Activated CD8-positive, alpha-beta T cell treated with anti-CD3 and anti-CD28 coated beads for 36 hours (primary cell): Measurements from ENCODE around the gene DHX57. TPM values are rescaled to one million over a fixed set of nuclear protein-coding genes. Genes with fewer than 3 reads are reported as not detected.
A peak's percentile ranks its signal among the peaks of the same experiment; 100 is the strongest.

ENCODE experiments used
- ATAC-seq: fragments of 200-7000 bp; cut with Tn5 transposase; one replicate; pipeline ENCODE4 v1.10.0; 2021; ENCODE audit warnings: mild to moderate bottlenecking, moderate library complexity
- CTCF ChIA-PET: fragments of 350-600 bp; sonication (Branson Sonifier 250); formaldehyde crosslinking; loops from one replicate; lab custom pipeline; 2021; ENCODE audit warnings: antibody characterized with exemption; lab: Charles Lee
- POLR2A ChIA-PET: fragments of 350-600 bp; sonication (Branson Sonifier 250); formaldehyde crosslinking; loops from one replicate; lab custom pipeline; 2021; ENCODE audit warnings: antibody characterized with exemption; lab: Charles Lee
- DNase-seq: peaks from one replicate; pipeline ENCODE4 v3.0.0-alpha.2; 2020
- H3K27ac Mint-ChIP-seq: one replicate; pipeline ENCODE4 v1.8.0; 2021; ENCODE audit warnings: mild to moderate bottlenecking, mixed read lengths
- H3K27me3 Mint-ChIP-seq: one replicate; pipeline ENCODE4 v1.8.0; 2021; ENCODE audit warnings: mixed read lengths
- H3K36me3 Mint-ChIP-seq: one replicate; pipeline ENCODE4 v1.8.0; 2021; ENCODE audit warnings: low read depth, mixed read lengths
- H3K4me1 Mint-ChIP-seq: one replicate; pipeline ENCODE4 v1.8.0; 2021; ENCODE audit warnings: low read depth, mixed read lengths
- H3K4me3 Mint-ChIP-seq: one replicate; pipeline ENCODE4 v1.8.0; 2021; ENCODE audit warnings: mild to moderate bottlenecking, moderate library complexity, mixed read lengths
- H3K9me3 Mint-ChIP-seq: one replicate; pipeline ENCODE4 v1.8.0; 2021; ENCODE audit warnings: mixed read lengths
- CTCF ChIP-seq: fragments of 200-600 bp; IDR thresholded peaks from one replicate; pipeline ENCODE4 v1.8.0; 2022; ENCODE audit warnings: antibody characterized with exemption, mild to moderate bottlenecking
- intact Hi-C: fragments of 100-400 bp; cut with micrococcal nuclease; formaldehyde crosslinking; loops from one replicate; pipeline ENCODE4 v1.10.0; 2022
- total RNA-seq, 2 experiments: library from RNA; stranded (reverse); gene quantifications; one replicate each; pipeline ENCODE4 v1.2.3, GENCODE V29; 2021

Gene DHX57
- total RNA-seq, 2 experiments from 2014 or later = 12.9 to 15.2 TPM

- Mint-ChIP-seq H3K4me3 (no peak overlapping the region), H3K27me3 (no peaks in the 10 kb centered on the region), H3K36me3 (no peaks in the 10 kb centered on the region), H3K9me3 (no peaks in the 10 kb centered on the region), H3K4me1 (peaks cover 2% of the 10 kb centered on the region), H3K27ac (no peak overlapping the region)
- no peak for TF ChIP-seq CTCF
- POLR2A ChIA-PET = no interaction called here
- intact Hi-C loops = no loop called here
- ATAC-seq (no peak), DNase-seq (no peak)
- CTCF ChIA-PET = no interaction called here
Observed at GRCh38 chr2:38887902-38888554, 12.3 kb upstream of the DHX57 start.

GRCh38 chr2:38887347-38887746 is 11.6 kb upstream of the DHX57 start:
- no peak overlapping the region for H3K27ac Mint-ChIP-seq
- no peaks in the 10 kb centered on the region for H3K9me3 Mint-ChIP-seq
- no peak for TF ChIP-seq CTCF
- ChIA-PET POLR2A (no interaction called here), CTCF (no interaction called here)
- intact Hi-C loops = no loop called here
- no peaks in the 10 kb centered on the region for H3K27me3 Mint-ChIP-seq
- no peaks in the 10 kb centered on the region for H3K36me3 Mint-ChIP-seq
- no peak overlapping the region for H3K4me3 Mint-ChIP-seq
- ATAC-seq (no peak), DNase-seq (no peak)
- no peaks in the 10 kb centered on the region for H3K4me1 Mint-ChIP-seq

GRCh38 chr2:38886063-38886462 is 10.3 kb upstream of the DHX57 start:
- ATAC-seq = no peak
- Mint-ChIP-seq H3K4me3 (no peak overlapping the region), H3K9me3 (no peaks in the 10 kb centered on the region), H3K4me1 (no peaks in the 10 kb centered on the region), H3K36me3 (no peaks in the 10 kb centered on the region), H3K27ac (no peak overlapping the region), H3K27me3 (no peaks in the 10 kb centered on the region)
- intact Hi-C loops = no loop called here
- DNase-seq = no peak
- ChIA-PET CTCF (no interaction called here), POLR2A (no interaction called here)
- no peak for TF ChIP-seq CTCF

GRCh38 chr2:38876407-38876806 is 673 bp upstream of the DHX57 start:
- DNase-seq (no peak), ATAC-seq (no peak)
- Mint-ChIP-seq H3K27ac (peak overlapping the region; percentile 93), H3K36me3 (peaks cover 8% of the 10 kb centered on the region), H3K4me1 (peaks cover 16% of the 10 kb centered on the region), H3K27me3 (no peaks in the 10 kb centered on the region), H3K9me3 (peaks cover 9% of the 10 kb centered on the region), H3K4me3 (peak overlapping the region; percentile 99)
- intact Hi-C loops = no loop called here
- no peak for TF ChIP-seq CTCF
- POLR2A ChIA-PET = interaction anchor here (0.7 to 1.3 kb wide), 3 partner anchors 71 to 130 kb away, joined by 3 to 4 read pairs (median 3); partner anchors contain the start of gene SRSF7
- CTCF ChIA-PET = no interaction called here

- DNase-seq (no peak), ATAC-seq (no peak)
- Mint-ChIP-seq H3K27me3 (no peaks in the 10 kb centered on the region), H3K9me3 (peaks cover 12% of the 10 kb centered on the region), H3K36me3 (peaks cover 11% of the 10 kb centered on the region), H3K4me3 (peak overlapping the region; percentile 99), H3K4me1 (peaks cover 16% of the 10 kb centered on the region), H3K27ac (peak overlapping the region; percentile 93)
- POLR2A ChIA-PET = no interaction called here
- no peak for TF ChIP-seq CTCF
- intact Hi-C loops = no loop called here
- CTCF ChIA-PET = no interaction called here
Observed at GRCh38 chr2:38875227-38875575, 533 bp downstream of the DHX57 start.
